Measurements from ENCODE around the gene TSR3.

GRCh38 chr16:1389762-1390161, 38.1 kb upstream of the TSR3 start:
- no peak for TF ChIP-seq CTCF (conservative IDR thresholded peaks at IDR 0.05; ENCODE audit: low read length)
- no peak for TF ChIP-seq EZH2phosphoT487 (IDR thresholded peaks at IDR 0.05; ENCODE audit: borderline replicate concordance)

Measured in Loucy (cell line).